ENCODE measurements around the gene PTOV1.

DNA sequence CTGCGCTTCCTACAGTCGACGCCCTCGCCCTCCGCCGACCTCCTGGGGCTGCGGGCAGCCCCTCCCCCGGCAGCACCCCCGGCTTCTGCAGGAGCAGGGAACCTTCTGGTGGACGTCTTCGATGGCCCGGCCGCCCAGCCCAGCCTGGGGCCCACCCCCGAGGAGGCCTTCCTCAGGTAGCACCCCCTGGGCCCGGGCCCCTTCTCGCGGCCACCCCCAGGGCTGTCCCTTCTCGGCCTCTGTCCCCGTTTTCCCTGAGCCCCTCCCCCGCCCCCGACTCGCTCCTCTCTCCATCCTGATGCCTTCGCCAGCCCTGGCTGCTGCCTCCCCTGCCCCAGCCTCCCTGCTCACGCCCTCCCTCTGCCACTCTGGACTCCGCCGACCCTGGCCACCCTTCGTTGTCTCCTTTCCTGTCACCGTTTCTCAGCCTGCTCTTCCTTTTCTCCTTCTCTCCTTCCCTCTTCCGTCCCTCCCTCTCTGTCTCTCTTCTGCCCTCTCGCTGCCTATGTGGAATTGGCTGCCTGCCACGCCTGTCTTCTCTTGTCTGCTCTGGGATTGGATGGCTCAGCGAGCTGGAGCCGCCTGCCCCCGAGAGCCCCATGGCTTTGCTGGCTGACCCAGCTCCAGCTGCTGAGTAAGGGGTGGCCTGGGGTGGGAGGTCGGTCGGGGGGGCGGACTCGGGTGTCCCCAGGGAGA lies 48.8 kb upstream of the PTOV1 start:
- TF ChIP-seq CTCF (IDR thresholded peaks at IDR 0.05; ENCODE audit: low read length), result no peak
- no peak for TF ChIP-seq EZH2 (optimal IDR thresholded peaks at IDR 0.05; ENCODE audit: low read depth, low read length)
- no peak for TF ChIP-seq EZH2phosphoT487 (IDR thresholded peaks at IDR 0.05; ENCODE audit: low read length)

Measured in MM.1S (cell line).